GM04504 (cell line): ENCODE measurements around the gene RNLS.

Experiments used
- DNase-seq: peaks from one replicate; pipeline ENCODE4 v3.0.0-alpha.2; 2012; ENCODE audit warnings: low read depth

Gene RNLS

GRCh38 chr10:88256886-88257285 is 326.2 kb downstream of the RNLS start:
- DNase-seq: no peak

GRCh38 chr10:88256013-88256680 is 327.0 kb downstream of the RNLS start:
- DNase-seq: no peak

DNA sequence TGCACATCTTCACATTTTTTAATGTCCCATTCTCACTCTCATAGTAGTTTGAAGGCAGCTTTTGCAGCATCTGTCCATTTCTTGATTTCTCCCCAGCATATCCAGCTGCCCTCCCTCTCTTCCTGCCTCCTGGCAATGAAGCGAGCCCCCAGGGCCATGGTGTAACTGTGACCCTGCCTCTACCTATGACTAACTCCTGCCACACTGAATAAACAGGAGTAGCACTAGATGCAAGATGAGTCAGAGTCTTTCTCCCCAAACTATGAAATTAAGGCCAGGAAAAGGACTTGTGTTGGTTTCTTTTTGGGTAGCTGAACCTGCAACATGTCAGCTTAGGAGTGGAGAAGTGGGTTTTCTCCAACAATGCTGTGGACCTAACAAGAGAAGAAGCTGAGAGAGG is 329.0 kb downstream of the RNLS start:
- peak; percentile 54 for DNase-seq

GRCh38 chr10:88253622-88254021 is 329.5 kb downstream of the RNLS start:
- no peak for DNase-seq

- no peak for DNase-seq
These were observed 330.0 kb downstream of the RNLS start for GRCh38 chr10:88253128-88253527.

DNA sequence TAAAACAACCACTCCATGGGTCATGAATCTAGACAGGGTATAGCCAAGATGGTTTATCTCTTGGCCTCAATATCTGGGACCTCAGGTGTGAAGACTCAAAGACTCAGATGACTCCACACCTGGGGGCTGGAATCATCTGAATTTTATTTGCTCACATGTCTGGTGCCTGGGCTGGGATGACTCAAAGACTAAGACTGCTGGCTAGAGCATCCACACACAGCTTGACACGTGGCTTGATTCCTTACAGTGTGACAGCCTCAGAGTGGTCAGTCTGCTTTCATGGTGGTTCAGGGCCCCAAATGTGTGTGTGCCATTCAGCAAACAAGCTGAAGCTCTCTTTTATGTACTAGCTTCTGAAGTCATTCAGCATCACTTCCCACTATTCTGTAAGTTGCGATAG is 333.7 kb downstream of the RNLS start:
- no peak for DNase-seq

GRCh38 chr10:88246675-88247074 is 336.4 kb downstream of the RNLS start:
- DNase-seq: no peak

DNA sequence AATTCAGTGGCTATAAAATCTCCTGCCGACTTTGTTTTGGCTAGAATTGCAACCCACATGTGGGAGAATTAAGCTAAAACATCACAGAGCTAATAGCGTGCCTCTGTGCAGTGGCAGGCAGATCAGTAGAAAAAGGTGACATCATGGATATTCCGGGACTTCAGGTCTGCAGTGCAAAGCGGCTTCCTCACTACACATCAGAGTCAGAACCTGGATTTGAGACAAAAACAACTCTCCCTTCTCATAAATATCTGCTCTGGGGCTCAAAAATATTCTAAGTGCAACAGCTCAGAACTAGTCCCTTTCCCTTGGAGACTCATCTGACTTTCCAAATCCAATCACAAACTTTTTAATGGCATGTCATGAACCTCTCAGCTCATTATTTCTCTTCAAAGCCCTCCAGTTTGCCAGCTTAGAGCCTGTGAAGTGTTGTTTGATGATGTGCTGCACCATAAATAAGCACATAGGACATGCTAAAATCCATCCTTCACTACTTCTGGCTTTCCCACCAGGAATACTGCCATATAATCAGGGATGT is 337.1 kb downstream of the RNLS start:
- DNase-seq: peak; percentile 38

DNA sequence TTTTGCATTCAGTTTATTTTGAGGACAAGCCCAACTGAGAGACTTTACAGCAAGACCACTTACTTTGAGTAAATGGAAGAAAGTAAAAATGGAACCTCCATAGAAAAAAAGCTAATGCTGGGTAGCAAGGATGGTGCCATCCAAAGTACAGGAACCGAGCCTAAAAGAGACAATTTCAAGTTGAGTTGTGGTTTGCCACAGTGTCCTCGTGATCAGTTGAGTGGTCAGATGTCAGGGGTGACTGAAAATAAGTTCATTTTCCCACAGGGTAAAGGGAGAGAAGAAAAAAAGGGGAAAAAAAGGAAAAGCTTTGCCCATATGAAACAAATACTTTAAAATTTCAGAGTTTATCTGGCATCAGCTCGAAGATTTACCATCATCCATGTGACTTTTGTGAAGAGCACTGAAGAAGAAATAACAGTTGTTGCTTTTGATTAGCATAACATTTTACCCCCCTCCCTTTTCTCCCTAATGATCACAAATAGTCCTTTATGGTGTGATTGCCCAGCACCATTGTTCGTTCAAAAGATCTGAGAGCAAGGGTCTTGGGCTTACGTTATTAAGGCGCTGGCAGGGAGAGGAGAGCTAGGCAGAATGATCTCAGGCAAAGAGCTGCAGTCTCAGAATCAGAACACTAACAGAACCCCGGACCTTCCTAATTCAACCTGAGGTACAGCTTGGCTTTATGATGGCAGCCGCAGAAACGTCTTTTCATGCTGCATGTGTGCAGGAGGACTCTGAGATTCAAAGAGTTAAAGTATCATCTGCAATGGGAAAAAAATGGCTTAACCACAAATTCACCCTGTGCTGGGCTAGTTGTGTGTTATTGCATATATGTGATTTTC is 338.1 kb downstream of the RNLS start:
- DNase-seq: no peak

- DNase-seq: no peak
These were observed 339.0 kb downstream of the RNLS start for GRCh38 chr10:88243836-88244730.

DNA sequence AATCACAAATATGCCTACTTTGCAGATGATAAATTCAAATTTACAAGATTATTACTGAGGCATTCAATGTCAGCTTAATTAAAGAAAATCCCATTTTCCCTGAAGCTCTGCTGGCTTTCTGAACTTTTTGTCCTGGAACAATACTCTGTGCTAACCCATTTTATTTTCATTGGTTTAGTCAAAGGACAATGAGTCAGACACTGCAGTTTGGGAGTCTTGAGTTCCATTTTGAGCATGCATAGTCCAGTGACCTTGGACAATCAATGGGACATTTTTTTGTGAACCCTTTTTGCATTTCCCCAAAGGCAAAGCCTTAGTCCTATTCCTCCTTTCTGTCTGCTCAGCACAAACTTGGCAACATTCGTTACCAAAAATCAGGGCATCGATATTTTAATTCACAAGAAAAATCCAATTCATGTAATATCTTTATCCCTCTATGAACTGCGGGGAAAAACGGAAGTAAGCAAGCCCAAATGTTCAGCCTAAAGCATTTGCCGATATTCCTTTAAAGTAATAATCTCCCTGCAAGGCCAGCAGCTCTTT is 339.8 kb downstream of the RNLS start:
- no peak for DNase-seq

DNA sequence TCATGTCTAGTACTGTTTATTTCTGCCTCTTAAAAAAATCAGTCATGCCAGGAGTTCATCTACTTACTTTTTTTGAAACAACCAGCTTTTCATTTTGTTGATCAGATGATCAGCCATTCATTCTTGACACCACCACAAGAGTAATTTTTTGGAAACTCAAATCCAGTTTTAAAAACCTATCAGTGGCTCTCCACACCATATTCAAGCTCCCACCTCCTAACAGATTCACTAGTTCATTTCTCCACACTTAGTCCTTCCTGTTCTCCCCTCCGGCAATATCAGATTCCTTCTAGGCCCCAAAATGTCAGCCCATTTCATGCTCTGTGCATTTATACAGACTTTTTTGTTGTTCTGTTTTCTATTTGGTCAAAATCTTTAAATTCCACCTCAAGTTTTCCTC is 341.6 kb downstream of the RNLS start:
- no peak for DNase-seq

GRCh38 chr10:88239212-88239611 is 343.9 kb downstream of the RNLS start:
- DNase-seq: no peak

GRCh38 chr10:88238615-88238914 is 344.6 kb downstream of the RNLS start:
- no peak for DNase-seq

DNA sequence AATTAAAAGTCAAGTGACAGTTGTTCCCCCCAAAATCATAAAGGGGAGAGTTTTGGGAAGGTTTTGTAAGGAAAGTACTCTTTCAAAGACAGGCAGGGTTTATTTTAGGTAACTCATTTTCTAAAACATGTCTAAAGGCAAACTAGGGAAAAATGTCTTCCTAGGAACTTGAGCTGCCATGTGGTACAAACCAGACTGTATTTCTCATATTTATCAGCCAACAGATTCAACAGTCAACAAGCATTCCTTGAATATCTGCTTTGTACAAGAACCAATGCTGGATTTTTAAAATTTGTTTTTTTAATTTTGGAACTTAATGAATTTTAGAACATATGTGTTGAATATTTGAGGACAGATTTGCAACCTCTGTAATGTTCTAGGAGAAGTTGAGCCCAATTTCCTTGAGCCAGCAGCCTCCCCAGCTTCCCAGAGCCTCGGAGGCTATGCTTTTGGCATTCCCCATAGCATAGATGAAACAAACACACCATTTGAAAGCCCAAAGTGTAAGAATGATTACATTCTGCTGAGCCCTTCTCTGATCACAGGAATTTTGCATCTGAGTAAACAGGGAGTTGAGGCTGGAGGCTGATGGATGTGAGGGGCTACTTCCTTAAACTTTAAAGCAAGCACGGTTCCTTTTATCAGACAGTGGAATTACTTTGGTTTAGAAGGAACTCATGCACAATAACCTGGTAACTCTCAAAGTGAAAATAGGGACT is 345.1 kb downstream of the RNLS start:
- DNase-seq: no peak

DNA sequence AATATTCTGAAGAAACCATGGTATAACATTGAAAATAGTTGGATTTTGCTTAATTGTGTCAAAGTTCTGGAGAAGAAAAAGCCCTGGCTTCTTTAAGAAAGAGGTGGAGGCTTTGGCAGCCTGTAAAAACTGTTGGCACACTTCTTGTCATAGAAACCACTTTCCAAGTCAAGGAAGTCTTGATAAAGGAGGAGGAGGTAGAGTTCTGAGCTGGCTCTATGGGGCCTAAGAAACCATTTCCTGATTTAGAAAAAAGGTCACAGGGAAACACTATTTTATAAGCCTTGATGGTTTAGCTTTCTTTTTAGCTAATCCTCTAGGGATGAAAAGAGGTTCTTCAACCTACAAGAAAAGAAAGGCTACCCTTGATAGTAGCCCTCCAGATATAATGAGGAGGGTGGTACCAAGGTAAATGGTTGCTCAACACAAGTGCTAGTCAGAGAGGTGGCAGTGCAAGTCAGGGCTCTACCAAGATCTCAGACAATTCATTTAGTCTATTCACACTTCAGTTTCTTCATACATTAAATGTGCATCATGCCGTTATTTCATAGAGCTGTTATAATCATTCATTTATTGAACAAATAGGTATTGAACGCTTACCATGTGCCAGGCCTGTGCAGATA is 346.9 kb downstream of the RNLS start:
- DNase-seq: no peak

GRCh38 chr10:88234297-88234696 is 348.8 kb downstream of the RNLS start:
- DNase-seq: no peak

GRCh38 chr10:88233870-88234269 is 349.2 kb downstream of the RNLS start:
- DNase-seq: no peak

DNA sequence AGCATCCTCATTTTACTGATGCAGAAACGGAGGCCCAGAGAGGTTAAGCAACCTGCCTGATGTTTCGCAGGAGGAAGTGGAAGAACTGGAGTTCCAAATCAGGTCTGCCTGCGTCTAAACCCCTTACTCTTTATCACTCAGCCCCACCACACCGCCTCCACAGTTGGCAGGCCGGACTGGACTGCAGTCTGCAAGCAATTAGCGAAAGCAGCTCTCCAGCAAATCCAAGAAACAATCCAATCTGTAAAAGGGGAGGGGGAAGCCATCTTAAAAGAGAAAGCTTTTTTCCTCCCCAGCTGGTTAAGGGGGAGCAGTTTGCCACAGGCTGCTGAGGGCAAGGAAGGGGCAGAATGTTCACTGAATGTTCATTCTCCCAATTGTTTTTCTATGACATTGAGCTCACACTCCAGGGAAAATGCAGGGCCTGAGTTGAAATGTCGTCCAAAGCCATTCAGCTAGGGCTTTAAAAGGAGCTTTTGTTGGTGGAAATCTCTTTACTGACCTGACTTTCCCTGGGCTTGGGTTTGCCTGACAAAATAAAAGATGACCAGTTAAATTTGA is 350.1 kb downstream of the RNLS start:
- no peak for DNase-seq

- no peak for DNase-seq
These were observed 350.9 kb downstream of the RNLS start for GRCh38 chr10:88232029-88232895.
